Mucosa of rectum (tissue), 2 donors: ENCODE measurements around the gene SIK2.

Experiments
- H3K27ac ChIP-seq, 2 donors: one replicate each; pipeline ENCODE4 v1.7.0; 2013; ENCODE audit warnings: inconsistent platforms in 2 of 2, low read depth in 2 of 2, low read length in 2 of 2
- H3K27me3 ChIP-seq, 2 donors: one replicate each; pipeline ENCODE4 v1.7.0; 2013; ENCODE audit warnings: low read length in 2 of 2; ENCODE audit not compliant: control insufficient read depth in 2 of 2, insufficient read depth in 2 of 2
- H3K36me3 ChIP-seq, 2 donors: one replicate each; pipeline ENCODE4 v1.7.0; 2013; ENCODE audit warnings: low read length in 2 of 2; ENCODE audit not compliant: control insufficient read depth in 2 of 2, insufficient read depth in 2 of 2
- H3K4me1 ChIP-seq, 2 donors: one replicate each; pipeline ENCODE4 v1.7.0; 2013; ENCODE audit warnings: low read length in 2 of 2, mild to moderate bottlenecking in 1 of 2; ENCODE audit not compliant: control insufficient read depth in 2 of 2, insufficient read depth in 2 of 2
- H3K4me3 ChIP-seq, 2 donors: one replicate each; pipeline ENCODE4 v1.7.0; 2013; ENCODE audit warnings: low read length in 2 of 2
- H3K9ac ChIP-seq, 2 donors: one replicate each; pipeline ENCODE4 v1.7.0; 2013; ENCODE audit warnings: low read length in 2 of 2, low read depth in 1 of 2, mild to moderate bottlenecking in 1 of 2
- H3K9me3 ChIP-seq, 2 donors: one replicate each; pipeline ENCODE4 v1.7.0; 2013; ENCODE audit warnings: low read length in 2 of 2; ENCODE audit not compliant: control insufficient read depth in 2 of 2
- donor health status: healthy.
- donor health status: Normal muscosa, but diverticular disease.

SIK2 gene

GRCh38 chr11:111774955-111775710 is 172.9 kb downstream of the SIK2 start:
- no peak overlapping the region for H3K9ac ChIP-seq
- no peaks in the 10 kb centered on the region for H3K36me3 ChIP-seq
- H3K9me3 ChIP-seq = no peaks in the 10 kb centered on the region
- H3K4me1 ChIP-seq = peaks cover 0 to 2% of the 10 kb centered on the region in 2 donors
- no peak overlapping the region for H3K4me3 ChIP-seq
- no peaks in the 10 kb centered on the region for H3K27me3 ChIP-seq
- H3K27ac ChIP-seq = no peak overlapping the region

GRCh38 chr11:111776398-111777093 is 174.3 kb downstream of the SIK2 start:
- Histone ChIP-seq H3K27me3 (no peaks in the 10 kb centered on the region), H3K36me3 (no peaks in the 10 kb centered on the region), H3K4me1 (peaks cover 0 to 2% of the 10 kb centered on the region in 2 donors), H3K27ac (no peak overlapping the region), H3K9me3 (no peaks in the 10 kb centered on the region), H3K9ac (no peak overlapping the region), H3K4me3 (no peak overlapping the region)

GRCh38 chr11:111777094-111778046 is 175.1 kb downstream of the SIK2 start:
- Histone ChIP-seq H3K27me3 (no peaks in the 10 kb centered on the region), H3K4me3 (no peak overlapping the region), H3K9me3 (no peaks in the 10 kb centered on the region), H3K9ac (no peak overlapping the region), H3K4me1 (peaks cover 2 to 4% of the 10 kb centered on the region in 2 donors), H3K27ac (no peak overlapping the region), H3K36me3 (no peaks in the 10 kb centered on the region)

- no peaks in the 10 kb centered on the region for H3K9me3 ChIP-seq
- H3K27ac ChIP-seq = no peak overlapping the region
- no peaks in the 10 kb centered on the region for H3K27me3 ChIP-seq
- no peak overlapping the region for H3K9ac ChIP-seq
- peaks cover 4% of the 10 kb centered on the region in 2 donors for H3K4me1 ChIP-seq
- H3K36me3 ChIP-seq = no peaks in the 10 kb centered on the region
- no peak overlapping the region for H3K4me3 ChIP-seq
These were observed 175.9 kb downstream of the SIK2 start for GRCh38 chr11:111778047-111778558.

- Histone ChIP-seq H3K9ac (no peak overlapping the region), H3K4me3 (no peak overlapping the region), H3K27ac (no peak overlapping the region), H3K27me3 (no peaks in the 10 kb centered on the region), H3K4me1 (peaks cover 4% of the 10 kb centered on the region in 2 donors), H3K9me3 (no peaks in the 10 kb centered on the region), H3K36me3 (no peaks in the 10 kb centered on the region)
These were observed 176.9 kb downstream of the SIK2 start for GRCh38 chr11:111779118-111779517.
